ENCODE results near the gene UGT1A3.
"Not testable (repeated sequence)": the region's sequence is repeated elsewhere in the genome, so short reads cannot be mapped to it uniquely, and the experiment has no call there.

Gene UGT1A3

DNA sequence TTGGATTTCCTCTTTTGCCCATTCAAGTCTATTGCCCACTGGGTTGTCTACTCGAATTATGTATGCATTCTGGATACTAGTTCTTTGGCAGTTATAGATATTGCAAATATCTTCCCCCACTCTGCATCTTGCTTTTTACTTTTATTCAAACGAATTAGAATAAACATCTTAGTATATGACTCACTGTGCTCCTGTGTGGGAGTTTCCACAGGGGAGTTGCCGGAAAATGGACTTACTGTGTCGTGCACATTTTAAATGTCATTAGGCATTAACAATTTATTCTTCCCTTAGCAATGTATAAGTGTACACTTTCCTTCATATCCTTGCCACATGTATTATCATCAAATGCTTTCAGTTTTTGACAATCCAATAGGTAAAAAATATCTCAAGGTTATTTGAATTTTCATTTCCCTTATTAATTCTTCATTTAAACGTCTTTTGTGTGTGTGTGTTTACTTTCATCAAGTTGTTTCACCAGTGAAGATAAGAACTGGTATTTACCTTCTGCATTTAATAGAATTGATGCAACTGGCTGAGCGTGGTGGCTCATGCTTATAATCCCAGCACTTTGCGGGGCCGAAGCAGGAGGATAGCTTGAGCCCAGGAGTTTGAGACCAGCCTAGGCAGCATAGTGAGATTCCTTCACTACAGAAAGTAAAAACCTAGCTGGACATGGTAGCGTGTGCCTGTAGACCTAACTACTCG, 20.8 kb upstream of the UGT1A3 start:
- DNase-seq (ENCODE audit: low spot score), result no peak

DNA sequence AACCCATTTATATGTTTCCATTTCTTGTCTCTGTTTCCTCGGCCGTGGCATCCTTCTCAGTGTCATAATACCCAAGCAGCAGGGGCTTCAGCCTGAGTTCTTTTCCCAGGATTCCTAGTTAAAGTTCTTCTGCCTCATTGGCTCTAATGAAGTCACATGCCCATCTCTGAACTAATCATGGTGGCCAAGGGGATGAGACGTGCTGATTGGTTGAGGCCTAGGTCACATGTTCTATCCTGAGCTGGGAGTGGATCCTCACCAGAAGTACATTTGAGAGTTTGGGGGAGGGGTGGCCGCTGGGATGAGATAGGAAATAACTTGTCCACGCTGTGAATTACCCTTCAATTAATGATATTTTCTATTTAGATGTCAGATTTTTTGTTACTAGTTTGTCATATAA, 19.9 kb upstream of the UGT1A3 start:
- no peak for DNase-seq (ENCODE audit: low spot score)

GRCh38 chr2:233711312-233712008, 17.4 kb upstream of the UGT1A3 start:
- peak; percentile 74 for DNase-seq (ENCODE audit: low spot score)

- DNase-seq (ENCODE audit: low spot score), result no peak
Observed at GRCh38 chr2:233712611-233713261, 16.1 kb upstream of the UGT1A3 start, which contains the start of gene UGT1A5. UGT1A5 (plus strand) TSS chr2:233712907; CDS start chr2:233712992, 85 bp downstream.

DNA sequence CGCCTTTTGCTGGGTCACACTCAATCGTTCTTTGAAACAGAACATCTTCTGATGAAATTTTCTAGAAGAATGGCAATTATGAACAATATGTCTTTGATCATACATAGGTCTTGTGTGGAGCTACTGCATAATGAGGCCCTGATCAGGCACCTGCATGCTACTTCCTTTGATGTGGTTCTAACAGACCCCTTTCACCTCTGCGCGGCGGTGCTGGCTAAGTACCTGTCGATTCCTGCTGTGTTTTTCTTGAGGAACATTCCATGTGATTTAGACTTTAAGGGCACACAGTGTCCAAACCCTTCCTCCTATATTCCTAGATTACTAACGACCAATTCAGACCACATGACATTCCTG, 15.6 kb upstream of the UGT1A3 start:
- DNase-seq (ENCODE audit: low spot score), result no peak

DNA sequence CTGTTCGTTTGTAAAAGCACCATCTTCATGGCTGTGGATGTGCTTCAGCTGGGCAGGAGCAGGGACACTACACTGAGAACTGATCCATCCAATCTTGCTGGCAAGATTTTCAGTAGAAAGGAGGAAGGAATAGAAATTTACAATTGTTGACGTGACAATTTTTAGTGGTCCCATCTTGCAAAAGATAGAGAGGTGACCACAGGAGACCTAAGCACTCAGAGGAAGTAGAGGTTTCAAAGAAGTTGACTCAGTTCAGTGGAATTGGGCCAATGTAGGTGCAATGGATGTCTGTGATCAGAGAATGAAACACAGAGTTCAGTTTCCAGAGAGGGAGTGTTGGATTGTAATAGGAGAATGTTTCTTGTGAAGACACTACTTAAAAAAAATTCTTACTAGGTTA, 14.7 kb upstream of the UGT1A3 start:
- DNase-seq (ENCODE audit: low spot score), result no peak

- no peak for DNase-seq (ENCODE audit: low spot score)
Observed at GRCh38 chr2:233718552-233718951, 10.3 kb upstream of the UGT1A3 start, which contains the start of gene UGT1A4. UGT1A4 (plus strand) TSS chr2:233718736; CDS start chr2:233718821, 85 bp downstream.

DNA sequence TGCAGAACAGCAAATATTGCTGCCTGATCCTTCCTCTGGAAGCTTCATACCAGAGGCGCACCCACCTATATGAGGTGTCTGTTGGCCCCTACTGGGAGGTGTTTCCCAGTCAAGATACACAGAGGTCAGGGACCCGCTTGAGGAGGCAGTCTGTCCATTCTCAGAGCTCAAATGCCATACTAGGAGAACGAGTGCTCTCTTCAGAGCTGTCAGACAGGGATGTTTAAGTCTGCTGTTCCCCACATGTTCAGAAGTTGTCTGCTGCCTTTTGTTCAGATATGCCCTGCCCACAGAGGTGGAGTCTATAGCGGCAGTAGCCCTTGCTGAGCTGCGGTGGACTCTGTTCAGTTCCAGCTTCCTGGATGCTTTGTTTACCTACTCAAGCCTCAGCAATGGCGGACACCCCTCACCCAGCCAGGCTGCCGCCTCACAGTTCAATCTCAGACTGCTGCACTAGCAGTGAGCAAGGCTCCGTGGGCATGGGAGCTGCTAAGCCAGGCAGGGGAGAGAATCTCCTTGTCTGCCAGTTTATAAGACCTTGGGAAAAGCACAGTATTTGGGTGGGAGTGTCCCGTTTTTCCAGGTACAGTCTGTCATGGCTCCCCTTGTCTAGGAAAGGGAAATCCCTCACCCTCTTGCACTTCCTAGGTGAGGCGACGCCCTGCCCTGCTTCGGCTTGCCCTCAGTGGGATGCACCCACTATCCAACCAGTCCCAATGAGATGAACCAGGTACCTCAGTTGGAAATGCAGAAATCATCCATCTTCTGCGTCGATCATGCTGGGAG, 8.2 kb downstream of the UGT1A3 start:
- DNase-seq (ENCODE audit: low spot score), result not testable (repeated sequence)

DNA sequence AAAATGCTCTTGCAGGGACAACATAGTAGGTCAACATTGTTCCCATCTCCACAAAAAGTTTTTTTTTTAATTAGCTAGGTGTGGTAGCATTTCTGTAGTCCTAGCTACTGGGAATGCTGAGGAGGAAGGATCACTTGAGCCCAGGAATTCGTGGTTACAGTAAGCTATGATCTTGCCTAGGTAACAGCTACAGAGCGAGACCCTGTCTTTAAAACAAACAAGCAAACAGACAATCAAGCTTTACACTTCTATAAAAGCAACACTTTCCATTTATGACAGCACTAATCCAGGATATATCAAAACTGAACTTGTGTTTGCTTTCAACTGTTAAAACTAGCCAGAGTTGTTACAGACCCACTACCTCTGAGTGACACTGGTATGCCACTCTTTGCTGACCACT, 12.0 kb downstream of the UGT1A3 start:
- DNase-seq (ENCODE audit: low spot score), result no peak

DNA sequence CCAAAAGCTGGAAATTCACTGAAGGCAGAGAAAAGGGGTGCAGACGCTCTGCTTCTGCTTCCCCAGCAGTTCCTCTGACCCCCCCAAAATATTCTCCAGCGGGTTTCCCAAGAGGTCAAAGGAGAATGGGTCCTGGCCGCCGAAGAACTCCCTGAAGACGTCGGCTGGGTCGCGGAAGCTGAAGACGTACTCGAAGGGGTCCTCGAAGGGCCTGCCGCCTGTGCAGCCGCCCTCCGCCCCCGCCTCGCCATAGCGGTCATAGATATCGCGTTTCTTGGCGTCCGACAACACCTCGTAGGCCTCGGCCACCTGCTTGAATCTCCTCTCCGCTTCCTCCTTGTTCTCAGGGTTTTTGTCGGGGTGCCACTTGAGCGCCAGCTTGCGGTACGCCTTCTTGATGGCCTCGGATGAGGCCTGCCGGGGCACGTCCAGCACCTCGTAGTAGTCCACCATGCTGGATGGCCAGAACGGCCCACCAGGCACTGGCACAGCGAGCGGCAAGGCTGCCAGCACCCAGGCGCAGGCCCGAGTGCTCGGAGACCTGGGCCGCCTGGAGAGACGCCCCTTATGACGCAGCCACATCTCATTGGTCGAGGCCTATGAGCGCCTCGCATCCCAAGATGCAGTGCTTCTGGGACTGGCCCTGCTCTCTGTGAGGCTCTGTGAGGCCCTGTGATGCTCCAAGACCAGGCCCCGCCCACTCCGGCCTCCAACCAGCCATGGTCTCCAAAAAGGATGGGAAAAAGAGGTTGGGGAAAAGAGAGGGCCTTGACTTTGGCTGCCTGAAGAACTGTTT, 14.8 kb downstream of the UGT1A3 start:
- no peak for DNase-seq (ENCODE audit: low spot score)

DNA sequence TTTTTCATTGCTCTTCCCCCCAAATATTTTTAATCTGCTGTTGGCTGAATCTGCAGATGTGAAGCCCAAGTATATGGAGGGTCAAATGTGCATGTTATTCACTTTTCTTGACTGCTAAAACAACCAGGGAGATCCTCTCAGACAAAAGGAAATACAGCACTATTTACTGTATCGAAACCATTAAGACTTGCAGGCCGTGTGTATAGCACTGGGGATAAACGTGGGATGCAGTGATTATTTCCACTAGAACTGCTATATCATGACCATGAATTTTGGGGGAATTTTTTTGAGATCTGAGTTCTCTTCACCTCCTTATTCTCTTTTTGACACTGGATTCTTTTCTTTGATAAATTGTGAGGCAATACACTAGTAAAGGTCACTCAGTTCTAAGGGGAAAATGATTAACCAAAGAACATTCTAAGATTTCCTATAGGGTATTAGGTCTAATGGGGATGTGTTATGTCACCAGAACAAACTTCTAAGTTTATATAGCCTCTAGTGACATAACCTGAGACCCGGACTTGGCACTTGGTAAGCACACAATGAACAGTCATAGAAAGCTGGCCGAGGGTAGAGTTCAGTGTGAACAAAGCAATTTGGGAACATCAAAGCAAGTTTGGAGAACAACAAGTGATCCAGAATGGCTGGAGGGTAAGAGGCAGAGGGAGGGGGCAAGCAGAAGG, 16.4 kb downstream of the UGT1A3 start:
- DNase-seq (ENCODE audit: low spot score), result no peak

- DNase-seq (ENCODE audit: low spot score), result not testable (repeated sequence)
Observed at GRCh38 chr2:233745838-233746237, 17.0 kb downstream of the UGT1A3 start.

DNA sequence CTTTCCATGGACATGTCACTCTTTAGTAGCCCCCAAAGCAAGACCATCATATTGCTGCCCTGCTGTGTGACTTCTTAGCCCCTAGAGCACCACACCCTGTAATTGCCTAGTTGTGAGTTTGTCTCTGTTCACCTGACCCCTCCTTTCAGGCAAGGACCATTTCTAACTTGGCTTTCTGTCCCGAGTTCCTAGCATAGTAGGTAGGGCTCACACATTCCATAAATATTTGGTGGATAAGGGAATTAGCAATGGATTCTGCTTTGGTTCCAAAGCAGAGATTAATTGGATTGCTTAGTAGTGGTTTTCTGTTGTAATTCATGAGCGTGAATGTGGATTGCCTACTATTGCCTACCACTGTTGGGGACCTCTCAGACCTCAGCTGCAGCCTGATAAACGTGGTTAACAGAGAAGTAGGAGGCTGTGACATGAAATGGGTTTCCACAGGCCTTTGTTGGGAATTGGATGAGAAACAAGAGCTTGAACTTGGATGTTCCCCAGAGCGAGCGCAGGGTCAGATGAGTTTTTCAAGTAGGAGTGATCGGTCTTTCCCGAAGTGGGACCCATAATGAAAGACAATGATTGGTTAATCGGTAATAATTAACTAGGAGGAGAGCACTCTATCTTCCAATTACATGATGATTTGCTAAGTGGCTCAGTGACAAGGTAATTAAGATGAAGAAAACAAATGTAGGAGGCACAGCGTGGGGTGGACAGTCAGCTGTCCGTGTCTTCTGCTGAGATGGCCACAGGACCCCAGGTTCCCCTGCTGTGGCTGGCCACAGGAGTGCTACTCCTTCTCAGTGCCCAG, 17.8 kb downstream of the UGT1A3 start:
- DNase-seq (ENCODE audit: low spot score), result no peak

- no peak for DNase-seq (ENCODE audit: low spot score)
Observed at GRCh38 chr2:233747283-233747544, 18.4 kb downstream of the UGT1A3 start.

GRCh38 chr2:233750689-233751088, 21.8 kb downstream of the UGT1A3 start:
- DNase-seq (ENCODE audit: low spot score), result not testable (repeated sequence)

GRCh38 chr2:233751212-233752009, 22.6 kb downstream of the UGT1A3 start:
- DNase-seq (ENCODE audit: low spot score), result not testable (repeated sequence)

DNA sequence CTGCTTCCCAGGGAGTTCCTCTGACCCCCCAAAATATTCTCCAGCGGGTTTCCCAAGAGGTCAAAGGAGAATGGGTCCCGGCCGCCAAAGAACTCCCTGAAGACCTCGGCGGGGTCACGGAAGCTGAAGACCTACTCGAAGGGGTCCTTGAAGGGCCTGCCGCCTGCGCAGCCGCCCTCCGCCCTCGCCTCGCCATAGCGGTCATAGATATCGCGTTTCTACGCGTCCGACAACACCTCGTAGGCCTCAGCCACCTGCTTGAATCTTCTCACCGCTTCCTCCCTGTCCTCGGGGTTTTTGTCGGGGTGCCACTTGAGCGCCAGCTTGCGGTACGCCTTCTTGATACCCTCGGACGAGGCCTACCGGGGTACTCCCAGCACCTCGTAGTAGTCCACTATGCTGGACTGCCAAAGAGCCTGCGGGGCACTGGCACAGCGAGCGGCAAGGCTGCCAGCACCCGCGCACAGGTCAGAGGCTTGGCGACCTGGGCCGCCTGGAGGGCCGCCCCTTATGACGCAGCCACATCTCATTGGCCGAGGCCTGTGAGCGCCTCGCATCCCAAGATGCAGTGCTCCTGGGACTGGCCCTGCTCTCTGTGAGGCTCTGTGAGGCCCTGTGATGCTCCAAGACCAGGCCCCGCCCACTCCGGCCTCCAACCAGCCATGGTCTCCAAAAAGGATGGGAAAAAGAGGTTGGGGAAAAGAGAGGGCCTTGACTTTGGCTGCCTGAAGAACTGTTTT, 26.2 kb downstream of the UGT1A3 start:
- DNase-seq (ENCODE audit: low spot score), result no peak

DNA sequence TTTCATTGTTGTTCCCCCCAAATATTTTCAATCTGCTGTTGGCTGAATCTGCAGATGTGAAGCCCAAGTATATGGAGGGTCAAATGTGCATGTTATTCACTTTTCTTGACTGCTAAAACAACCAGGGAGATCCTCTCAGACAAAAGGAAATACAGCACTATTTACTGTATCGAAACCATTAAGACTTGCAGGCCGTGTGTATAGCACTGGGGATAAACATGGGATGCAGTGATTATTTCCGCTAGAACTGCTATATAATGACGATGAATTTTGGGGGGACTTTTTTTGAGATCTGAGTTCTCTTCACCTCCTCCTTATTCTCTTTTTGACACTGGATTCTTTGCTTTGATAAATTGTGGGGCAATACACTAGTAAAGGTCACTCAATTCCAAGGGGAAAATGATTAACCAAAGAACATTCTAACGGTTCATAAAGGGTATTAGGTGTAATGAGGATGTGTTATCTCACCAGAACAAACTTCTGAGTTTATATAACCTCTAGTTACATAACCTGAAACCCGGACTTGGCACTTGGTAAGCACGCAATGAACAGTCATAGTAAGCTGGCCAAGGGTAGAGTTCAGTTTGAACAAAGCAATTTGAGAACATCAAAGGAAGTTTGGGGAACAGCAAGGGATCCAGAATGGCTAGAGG, 27.7 kb downstream of the UGT1A3 start:
- no peak for DNase-seq (ENCODE audit: low spot score)

All from AG08395 (cell line).